Stimulated activated CD4-positive, alpha-beta T cell treated with anti-CD3 and anti-CD28 coated beads, Interleukin-15, amount 100 ng/mL, for 1 hour (primary cell): ENCODE measurements around the gene PDE6C.

ENCODE experiments used
- DNase-seq, 2 donors: peaks; one replicate each; pipeline ENCODE4 v3.0.0-alpha.2; 2020; ENCODE audit warnings: low read depth in 1 of 2, low spot score in 1 of 2

Gene PDE6C

DNA sequence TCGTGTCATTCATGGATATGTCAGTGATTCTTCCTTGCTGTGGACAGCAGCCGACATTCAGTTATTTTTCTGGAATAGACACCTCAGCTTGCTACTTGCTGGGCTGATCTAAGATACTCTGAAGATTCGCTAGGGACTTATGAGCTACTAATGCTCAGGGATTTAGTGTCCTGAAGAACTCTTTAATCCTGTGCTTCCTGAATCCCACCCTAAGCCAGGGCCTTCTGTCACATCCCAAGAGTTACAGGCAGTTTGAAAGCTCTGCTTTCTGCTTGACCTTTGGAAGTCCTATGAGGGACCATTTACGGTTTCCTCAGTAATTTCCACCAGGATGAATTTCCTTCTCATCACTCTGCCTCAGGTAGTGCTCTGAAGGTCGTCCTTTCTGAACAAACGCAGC lies at the start of gene PDE6C:
PDE6C (plus strand) TSS at position 227 of the 400 bp plus-strand sequence. CDS start 189 bp downstream, outside the sequence.
- no peak for DNase-seq

DNA sequence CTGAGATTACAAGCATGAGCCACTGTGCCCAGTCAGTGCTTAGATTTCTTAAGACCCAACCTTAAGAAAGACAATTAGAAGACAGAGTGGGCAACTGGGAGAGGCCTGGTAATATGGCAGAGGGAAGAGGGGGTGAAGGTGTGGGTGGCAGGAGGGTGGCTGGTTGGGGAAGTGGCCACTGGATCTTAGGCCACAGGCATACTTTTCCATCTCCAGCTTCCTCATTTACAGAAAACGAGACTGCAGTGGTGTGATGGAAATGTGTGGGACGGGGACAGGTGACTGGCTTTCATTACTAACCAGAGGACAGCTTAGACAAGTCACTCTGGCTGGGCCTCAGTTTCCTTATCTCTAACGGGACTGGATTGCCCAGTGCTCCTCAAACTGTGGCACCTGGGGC lies 46.9 kb upstream of the PDE6C start:
- no peak for DNase-seq

DNA sequence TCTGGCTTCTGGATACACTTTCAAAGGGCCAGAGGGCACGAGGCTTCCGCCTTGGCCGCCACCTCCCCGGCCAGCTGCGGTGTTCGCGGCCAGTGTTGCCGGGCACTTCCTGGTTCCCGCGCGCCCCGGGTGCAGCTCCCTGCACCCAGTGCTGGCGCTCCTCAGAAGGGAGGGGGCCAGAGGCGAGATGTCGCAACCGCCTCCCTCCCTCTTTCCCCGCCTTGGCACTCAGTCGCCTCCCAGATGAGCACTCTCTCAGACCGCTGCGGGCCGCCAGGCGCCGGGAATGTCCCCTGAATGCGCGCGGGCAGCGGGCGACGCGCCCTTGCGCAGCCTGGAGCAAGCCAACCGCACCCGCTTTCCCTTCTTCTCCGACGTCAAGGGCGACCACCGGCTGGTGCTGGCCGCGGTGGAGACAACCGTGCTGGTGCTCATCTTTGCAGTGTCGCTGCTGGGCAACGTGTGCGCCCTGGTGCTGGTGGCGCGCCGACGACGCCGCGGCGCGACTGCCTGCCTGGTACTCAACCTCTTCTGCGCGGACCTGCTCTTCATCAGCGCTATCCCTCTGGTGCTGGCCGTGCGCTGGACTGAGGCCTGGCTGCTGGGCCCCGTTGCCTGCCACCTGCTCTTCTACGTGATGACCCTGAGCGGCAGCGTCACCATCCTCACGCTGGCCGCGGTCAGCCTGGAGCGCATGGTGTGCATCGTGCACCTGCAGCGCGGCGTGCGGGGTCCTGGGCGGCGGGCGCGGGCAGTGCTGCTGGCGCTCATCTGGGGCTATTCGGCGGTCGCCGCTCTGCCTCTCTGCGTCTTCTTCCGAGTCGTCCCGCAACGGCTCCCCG lies 45.7 kb upstream of the PDE6C start, which contains the start of gene FFAR4:
FFAR4 (plus strand) TSS at position 231 of the 842 bp plus-strand sequence; CDS start at position 287, 56 bp downstream.
- no peak for DNase-seq

DNA sequence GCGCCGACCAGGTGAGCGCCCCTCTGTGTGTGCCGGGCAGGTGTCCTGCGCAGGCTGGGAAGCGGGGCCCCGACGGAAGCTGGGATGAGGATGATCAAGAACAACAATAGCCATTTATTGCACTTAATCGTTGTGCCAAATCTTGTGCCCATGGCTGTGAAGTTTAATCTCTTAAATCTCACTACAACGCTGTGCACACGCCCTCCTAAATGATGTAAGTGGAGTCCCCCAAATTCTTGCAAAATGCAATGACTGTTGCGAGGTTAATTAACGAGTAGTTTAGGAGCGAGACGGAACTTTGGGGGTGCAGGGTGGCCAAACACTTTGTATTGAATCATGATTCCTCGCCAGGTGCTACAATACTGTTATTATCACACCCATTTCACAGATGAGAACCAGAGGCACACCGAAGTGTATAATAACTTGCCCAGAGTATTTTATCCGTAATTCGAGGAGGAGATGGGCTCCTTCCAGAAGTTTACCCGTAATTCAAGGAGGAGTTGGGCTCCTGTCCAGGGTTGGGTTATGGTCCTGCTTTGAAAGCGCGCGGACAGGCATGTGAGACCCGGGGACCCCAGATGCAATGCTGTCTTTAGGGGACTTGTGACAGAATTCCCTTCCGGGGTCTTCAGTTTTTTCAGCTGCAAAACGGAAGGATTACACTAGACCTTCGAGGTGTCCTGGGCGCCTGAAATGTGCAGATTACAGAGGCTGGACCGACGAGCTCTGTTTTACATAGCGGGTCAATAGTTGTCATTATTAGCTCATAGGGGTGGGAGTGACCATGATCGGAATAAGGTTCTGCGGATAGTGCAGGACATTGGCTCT lies 44.8 kb upstream of the PDE6C start:
- no peak for DNase-seq

DNA sequence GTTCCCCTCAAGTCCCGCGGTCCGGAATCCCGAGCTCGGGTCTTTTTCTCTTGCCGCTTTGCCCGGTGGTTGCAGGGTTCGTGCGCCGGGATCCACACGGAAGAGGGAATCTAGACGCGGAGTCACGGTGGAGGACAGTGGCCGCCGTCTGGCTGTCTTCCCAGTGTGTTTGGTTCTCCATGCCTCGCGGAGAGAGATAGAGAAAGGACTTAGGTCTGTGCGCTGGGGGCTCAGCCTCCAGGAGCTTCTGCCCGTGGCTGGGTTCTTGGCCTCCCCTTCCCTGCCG lies 44.3 kb upstream of the PDE6C start:
- no peak for DNase-seq

DNA sequence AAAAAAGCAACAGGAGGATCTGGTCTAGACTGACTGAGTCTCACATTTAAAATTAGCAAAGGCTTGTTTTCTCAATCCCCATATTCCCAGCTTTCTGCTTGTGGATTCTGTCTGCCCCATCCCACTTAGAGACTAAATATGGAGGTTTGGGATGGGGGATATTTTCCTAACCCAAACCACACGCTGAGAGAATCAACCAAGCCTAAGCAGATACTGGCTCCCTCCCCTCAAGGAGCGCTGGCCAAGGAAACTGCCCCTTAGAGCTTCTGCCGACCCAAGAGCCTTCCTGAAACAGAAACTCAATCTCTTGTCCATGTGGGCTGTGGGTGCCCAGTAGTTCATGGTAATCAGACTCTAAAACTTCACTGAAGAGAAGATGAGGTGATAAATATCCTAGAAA lies 42.0 kb upstream of the PDE6C start:
- DNase-seq, result no peak

DNA sequence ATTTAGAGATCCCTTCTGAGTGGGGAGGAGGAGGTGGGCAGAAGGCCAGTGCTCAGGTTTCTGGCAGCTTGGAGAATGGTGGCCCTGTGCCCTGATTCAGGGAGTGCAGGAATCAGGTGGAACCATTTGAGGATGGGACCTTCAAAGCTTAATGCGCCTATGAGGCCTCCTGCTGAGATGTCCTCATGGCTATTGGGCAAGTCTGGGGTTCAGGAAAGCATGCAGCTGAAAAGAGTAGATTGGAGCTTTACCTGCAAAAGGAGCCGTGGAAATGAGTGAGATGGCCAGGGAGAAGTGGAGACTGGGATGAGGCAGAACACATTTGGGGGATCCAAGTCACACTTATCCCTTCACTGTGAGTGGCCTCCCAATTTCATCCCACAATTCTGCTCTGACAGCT lies 39.7 kb upstream of the PDE6C start:
- DNase-seq, result no peak

DNA sequence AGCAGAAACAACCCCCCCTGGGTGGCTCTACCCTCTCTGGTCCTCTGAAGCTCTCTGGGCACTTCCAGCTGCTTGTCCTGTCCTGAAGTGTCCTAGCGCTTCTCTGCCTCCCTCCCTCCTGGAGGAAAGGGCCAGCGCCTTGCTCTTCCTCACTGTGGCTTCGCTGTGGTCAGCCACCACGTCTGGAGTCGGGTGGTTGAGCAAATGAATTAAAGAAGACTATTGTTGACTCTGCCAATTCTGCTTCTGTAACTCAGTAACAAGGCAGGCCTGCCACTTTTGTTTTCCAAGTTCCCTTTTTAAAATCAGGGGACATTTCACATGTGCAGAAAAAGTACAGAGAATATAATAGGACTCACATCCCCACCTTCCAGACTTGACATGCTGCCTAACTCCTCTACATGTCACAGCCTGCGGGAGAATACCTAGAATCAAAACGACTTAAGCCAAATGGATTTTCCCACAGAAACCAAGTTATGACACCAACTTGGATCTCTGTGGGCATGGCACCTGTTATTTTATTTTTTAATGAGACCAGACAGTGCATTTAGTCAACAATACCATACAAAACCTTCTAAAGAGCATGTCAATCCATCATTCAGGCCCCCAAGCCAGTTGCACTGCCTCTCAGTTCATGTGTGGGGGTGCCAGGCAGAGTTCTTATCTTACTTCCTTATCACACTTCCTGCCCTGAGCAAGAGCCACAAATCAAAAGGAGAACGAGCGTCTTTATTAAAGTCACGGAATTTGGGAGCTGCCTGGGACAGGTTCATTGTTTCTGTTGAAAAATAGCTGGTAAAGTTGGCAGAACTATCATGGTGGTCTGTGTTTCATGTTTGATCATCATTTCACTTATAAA lies 39.1 kb upstream of the PDE6C start:
- no peak for DNase-seq

DNA sequence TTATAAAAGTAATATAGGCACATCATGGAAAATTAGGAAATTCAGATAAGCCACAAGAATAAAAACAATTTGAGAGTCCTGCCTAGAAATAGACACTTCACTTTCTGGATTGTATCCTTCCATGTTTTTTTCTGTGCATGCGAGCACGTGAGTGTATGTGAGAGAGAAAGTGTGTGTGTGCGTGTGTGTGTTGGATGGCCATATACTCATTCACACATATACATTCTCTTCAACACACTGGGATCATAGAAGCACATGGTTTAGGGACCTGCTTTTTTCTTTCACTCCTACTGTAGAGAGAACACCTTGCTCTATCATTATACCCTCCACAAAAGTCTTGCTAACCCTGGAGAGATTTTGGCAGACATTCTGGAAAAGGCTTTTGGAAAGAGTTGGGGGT lies 38.4 kb upstream of the PDE6C start:
- no peak for DNase-seq

DNA sequence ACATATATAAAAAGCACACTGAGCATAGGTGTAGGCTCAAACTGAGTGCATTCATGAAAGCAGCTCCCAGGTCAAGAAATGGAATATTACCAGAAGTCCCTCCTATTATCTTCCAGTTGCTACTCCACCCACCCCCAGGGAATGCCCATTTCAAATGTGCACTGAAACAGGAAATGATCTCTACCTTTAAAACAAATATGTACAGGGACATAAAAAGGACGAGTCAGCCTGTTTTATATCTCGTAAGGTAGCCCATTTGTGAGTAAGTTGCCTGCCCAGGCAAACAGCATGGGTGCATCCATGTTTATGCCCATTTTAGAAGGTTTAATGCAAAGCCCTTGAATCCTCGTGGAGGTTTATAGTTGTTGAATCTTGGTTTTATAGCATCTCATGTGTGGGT lies 35.4 kb upstream of the PDE6C start:
- DNase-seq, result no peak

DNA sequence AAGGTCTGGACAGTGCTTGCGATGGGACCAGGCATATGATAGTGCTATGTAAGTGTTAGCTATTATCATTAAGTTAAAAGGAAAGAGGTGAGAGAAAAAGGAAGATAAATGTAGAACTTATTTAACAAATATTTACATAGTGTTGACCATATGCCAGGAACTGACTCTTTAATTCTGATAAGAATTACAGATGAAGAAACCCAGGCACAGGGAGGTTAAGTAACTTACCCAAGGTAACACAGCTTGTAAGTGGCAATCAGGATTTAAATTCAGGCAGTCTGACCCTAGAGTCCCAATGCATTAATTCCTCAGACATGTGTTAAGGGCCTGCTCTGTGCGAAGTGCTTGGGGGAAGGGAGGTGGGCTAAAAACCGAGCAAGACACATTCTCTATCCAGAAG lies 34.8 kb upstream of the PDE6C start:
- DNase-seq, result no peak

DNA sequence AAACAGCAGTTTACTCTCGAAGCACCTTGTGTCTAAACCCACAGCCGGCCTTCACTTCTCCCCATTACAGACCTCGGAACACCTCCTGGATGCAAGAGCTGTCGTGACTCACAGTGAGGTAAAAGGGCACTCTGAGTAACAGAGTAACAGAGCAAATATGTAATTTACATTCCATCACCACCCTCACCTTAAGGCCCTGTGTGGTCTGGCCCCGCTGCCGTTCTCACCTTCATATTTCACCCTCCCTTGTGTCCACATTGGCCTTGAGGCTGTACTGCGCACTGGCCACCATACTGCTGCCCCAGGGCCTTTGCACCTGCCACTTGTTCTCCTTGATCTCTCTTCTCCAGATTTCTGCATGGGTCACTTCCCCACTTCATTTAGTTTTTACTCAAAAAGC lies 33.2 kb upstream of the PDE6C start:
- DNase-seq, result no peak

DNA sequence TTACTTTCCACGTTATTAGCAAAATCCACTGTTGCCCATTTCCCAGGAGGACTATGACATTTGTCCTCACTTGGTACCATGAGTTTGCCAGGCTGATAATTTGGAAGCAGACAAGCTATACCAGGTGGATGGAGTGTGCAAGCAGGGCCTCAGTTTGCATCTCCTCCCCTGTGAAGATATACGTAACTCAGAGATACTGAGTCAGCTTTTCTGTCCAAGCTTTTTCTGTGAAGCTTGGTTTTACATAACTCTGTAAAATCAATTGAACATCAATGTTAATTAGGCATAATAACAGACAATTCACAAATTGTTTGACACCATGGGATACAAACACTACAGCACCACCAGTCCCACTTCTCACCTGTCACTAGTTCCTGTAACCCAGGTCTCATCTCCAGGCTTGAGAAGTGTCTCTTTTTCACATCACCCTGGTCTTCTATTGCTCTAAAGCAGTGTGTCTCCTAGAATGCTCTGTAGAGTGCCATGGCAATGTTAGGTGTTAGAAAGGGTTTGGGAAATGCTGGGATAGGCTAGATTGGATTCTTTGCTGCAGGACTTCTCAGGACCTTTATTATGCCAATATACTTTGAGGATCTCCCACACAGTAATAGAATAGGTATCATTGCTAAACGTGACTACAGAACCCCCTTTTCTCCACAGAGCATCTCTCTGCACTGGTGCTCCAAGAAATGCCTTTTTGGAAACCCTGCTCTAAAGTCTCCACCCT lies 32.2 kb upstream of the PDE6C start:
- DNase-seq, result no peak

DNA sequence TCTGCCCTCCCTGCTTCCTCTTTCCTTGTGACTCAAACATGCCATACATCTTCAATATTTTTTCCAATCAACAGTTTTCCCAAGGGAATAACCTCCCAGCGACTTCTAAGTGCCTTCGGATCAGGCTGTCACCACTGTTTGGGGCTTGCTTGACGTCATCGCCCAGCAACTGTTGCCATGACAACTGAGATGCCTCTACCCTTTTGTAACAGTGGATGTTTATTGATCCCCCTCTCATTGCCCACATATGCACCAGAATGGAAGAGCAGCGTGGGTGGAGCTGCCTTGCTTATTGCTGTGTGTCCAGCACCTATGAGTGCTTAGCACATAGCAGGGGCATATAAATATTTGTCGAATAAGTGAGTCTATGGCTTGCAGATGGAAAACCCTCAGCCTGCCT lies 31.5 kb upstream of the PDE6C start:
- no peak for DNase-seq

DNA sequence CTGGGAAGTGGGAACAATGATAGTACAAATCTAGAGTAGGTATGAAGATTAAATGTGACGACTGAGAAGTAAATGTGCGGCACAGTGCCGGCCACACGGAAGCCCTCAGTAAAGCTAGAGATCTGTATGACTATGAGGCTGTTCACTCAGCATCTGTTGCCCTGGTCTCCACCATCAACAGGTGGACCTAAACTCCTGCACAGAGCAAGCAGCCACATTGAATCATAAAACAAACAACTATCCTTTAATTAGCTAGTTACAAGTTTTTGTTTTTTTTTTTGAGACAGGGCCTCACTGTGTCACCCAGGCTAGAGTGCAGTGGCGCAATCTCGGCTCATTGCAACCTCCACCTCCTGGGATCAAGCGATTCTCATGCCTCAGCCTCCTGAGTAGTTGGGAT lies 27.9 kb upstream of the PDE6C start:
- no peak for DNase-seq

DNA sequence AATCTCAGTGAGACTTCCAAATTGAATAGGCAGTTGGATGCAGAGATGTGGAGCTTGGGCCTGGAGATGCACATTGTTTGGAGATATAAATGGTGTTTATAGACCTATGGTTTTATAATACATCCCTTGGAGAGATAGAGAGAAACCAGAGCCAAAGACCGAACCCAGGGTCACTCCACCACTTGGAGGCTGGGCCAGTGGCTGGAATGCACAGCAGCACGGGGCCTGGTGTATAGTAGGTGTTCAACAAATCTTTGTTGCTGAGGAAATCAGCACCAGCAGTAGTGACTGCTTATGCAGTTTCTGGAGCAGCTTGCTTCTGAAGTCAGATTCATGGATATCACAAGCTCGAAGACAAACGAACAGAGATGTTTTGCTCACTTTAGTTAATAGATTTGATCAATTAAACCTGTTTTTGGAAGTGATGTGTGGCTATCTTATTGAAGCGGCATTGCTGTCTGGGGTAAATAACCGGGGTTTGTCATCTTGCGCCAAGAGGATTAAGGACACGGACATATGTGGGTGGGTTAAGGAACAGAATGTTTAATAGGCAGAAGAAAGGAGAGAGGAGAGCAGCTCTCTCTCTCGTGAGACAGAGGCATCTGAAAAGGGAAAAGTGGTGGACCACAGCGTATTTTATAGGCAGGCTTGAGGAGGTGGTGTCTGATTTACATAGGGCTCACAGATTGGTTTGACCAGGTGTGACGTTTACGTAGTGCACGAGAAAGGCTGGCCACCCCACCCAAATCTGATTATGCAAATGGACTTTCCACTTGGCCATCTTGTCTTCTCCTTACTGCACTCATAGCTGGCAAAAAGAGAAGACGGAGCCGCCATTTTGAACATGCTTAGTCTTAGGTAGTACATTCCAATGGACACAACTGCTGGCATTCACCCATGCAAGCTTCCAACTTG lies 22.4 kb upstream of the PDE6C start:
- DNase-seq, result no peak

DNA sequence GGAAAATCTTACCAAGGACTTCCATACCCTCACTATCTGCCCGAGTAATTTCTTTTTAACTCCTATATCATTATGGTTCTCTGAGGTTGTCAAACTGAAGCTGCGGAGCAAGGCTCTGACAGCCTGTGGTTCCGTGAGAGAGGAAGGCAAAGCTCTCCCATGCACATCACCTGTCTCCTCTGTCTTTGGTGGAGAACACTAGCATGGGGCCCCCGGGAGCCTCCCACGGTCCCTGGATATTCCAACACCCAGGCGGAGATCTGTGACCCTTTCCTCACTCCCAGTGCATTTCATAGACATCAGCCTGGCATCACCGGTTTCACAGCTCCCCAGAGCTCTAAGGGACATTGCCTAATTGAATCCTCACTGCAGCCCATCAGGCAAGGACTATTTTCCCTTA lies 21.7 kb upstream of the PDE6C start:
- no peak for DNase-seq

DNA sequence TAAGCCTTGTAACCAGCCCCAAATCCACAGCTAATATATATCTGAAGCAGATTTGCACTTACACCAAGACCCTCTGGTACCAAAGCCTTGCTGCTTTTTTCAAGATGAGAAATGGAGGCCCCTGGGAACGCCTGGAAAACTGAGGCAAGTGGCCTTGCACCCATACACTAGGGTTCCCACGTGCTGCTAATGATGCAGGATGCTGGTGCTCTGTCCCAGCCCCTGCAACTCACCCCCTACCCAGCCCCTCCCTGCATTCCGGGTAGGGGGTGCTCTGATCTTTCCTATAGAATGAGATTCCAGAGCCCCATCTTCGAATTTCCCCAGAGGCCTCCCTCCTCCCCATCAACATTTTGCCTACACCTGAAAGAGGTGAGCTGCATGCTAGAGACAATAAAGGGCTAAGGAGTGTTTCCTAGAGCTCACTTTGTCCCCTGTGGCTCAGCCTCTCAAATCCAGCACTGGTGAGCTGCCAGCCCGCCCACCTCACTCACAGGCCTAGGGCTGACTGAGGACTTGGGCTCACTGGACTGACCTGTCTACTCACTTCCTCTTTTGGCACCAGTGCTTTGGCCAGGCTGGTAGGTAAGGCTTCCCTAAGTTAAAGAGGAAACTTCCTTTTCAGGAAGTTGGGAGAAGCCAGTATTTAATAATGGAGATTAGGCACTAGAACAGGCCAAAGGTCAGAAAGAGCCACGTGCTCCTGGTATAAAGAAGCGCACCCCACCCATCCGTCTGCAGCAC lies 21.1 kb upstream of the PDE6C start:
- DNase-seq, result no peak

DNA sequence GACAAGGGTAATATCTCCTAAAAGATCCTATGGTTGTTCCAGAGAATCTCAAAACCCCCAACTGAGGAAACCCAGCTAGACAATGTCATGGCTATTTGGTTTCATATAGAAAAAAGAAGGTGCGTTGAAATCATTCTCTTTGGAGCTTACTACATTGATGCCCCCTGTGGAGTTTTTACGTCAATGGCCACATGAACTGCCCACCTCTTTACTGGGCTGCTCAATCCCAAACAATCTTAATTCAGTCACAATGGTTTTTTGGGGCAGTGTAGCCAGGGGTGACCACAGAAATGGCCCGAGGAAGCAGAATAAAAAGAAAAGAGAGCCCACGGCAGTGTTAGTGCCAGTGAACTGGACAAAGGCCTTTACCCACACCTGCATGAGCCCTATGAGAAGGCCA lies 19.1 kb upstream of the PDE6C start:
- no peak for DNase-seq
